Measurements from ENCODE around the gene CSF3R. TPM values are rescaled to one million over a fixed set of nuclear protein-coding genes. Genes with fewer than 3 reads are reported as not detected.

The CSF3R gene
- total RNA-seq, 1 experiment from 2014 or later, result 0.26 TPM

DNA sequence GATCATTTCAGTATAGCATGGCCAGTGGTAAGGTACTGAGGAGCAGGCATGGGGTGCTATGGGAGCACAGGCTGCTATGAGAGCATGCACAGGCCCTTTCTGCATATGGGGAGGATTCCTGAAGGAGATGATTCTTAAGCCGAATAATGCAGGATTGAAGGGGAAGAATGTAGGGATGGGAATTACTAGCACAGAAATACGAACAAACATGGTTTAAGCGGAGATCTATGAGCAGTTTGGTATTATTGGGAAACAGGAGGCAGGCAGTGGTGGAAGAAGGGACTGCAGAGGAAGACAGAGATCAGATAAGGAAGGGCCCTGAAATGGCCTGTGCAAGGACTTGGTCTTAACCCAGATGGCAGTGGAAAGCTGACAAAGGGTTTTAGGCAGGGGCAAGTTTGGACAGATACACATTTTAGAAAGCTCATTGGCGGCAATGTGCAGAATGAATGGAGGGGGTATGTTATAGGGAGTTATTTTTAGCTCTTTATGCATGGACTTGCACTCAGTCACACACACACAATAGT, 34.1 kb downstream of the CSF3R start:
- DNase-seq (ENCODE audit: low spot score) (no peak), ATAC-seq (no peak)
- H3K4me1 Mint-ChIP-seq, result peaks cover 18% of the 10 kb centered on the region
- no peak overlapping the region for H3K27ac Mint-ChIP-seq
- ChIA-PET POLR2A (no interaction called here), CTCF (interaction anchor here (0.7 kb wide), 2 partner anchors 37 to 68 kb away, joined by 3 read pairs; no protein-coding TSS in a partner anchor)
- H3K27me3 Mint-ChIP-seq (ENCODE audit: low read depth), result peaks cover 4% of the 10 kb centered on the region
- no peaks in the 10 kb centered on the region for H3K9me3 Mint-ChIP-seq
- no peak overlapping the region for H3K4me3 Mint-ChIP-seq
- TF ChIP-seq ESRRA (CRISPR knock-in tag; IDR thresholded peaks at IDR 0.05; ENCODE audit: borderline replicate concordance) (no peak), ZNF396 (CRISPR knock-in tag; IDR thresholded peaks at IDR 0.05; ENCODE audit: borderline replicate concordance) (no peak), SMAD4 (CRISPR knock-in tag; IDR thresholded peaks at IDR 0.05) (no peak), ZNF512 (CRISPR knock-in tag; IDR thresholded peaks at IDR 0.05; ENCODE audit: borderline replicate concordance) (no peak), FOXK1 (CRISPR knock-in tag; IDR thresholded peaks at IDR 0.05) (no peak), ETV6 (CRISPR knock-in tag; IDR thresholded peaks at IDR 0.05) (no peak), ZNF219 (CRISPR knock-in tag; IDR thresholded peaks at IDR 0.05; ENCODE audit: borderline replicate concordance) (no peak), GTF2I (CRISPR knock-in tag; conservative IDR thresholded peaks at IDR 0.05) (no peak), ZNF423 (CRISPR knock-in tag; IDR thresholded peaks at IDR 0.05) (no peak), NR2C2 (CRISPR knock-in tag; IDR thresholded peaks at IDR 0.05) (no peak), FOXP4 (CRISPR knock-in tag; IDR thresholded peaks at IDR 0.05) (no peak), ZNF121 (CRISPR knock-in tag; IDR thresholded peaks at IDR 0.05) (no peak), JAZF1 (CRISPR knock-in tag; IDR thresholded peaks at IDR 0.05) (no peak), RORB (CRISPR knock-in tag; IDR thresholded peaks at IDR 0.05) (no peak), SOX15 (CRISPR knock-in tag; IDR thresholded peaks at IDR 0.05) (no peak)
- TF ChIP-seq, protein P1, sequence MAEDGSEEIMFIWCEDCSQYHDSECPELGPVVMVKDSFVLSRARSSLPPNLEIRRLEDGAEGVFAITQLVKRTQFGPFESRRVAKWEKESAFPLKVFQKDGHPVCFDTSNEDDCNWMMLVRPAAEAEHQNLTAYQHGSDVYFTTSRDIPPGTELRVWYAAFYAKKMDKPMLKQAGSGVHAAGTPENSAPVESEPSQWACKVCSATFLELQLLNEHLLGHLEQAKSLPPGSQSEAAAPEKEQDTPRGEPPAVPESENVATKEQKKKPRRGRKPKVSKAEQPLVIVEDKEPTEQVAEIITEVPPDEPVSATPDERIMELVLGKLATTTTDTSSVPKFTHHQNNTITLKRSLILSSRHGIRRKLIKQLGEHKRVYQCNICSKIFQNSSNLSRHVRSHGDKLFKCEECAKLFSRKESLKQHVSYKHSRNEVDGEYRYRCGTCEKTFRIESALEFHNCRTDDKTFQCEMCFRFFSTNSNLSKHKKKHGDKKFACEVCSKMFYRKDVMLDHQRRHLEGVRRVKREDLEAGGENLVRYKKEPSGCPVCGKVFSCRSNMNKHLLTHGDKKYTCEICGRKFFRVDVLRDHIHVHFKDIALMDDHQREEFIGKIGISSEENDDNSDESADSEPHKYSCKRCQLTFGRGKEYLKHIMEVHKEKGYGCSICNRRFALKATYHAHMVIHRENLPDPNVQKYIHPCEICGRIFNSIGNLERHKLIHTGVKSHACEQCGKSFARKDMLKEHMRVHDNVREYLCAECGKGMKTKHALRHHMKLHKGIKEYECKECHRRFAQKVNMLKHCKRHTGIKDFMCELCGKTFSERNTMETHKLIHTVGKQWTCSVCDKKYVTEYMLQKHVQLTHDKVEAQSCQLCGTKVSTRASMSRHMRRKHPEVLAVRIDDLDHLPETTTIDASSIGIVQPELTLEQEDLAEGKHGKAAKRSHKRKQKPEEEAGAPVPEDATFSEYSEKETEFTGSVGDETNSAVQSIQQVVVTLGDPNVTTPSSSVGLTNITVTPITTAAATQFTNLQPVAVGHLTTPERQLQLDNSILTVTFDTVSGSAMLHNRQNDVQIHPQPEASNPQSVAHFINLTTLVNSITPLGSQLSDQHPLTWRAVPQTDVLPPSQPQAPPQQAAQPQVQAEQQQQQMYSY (CRISPR knock-in tag; IDR thresholded peaks at IDR 0.05), result no peak
- TF ChIP-seq, protein P2, sequence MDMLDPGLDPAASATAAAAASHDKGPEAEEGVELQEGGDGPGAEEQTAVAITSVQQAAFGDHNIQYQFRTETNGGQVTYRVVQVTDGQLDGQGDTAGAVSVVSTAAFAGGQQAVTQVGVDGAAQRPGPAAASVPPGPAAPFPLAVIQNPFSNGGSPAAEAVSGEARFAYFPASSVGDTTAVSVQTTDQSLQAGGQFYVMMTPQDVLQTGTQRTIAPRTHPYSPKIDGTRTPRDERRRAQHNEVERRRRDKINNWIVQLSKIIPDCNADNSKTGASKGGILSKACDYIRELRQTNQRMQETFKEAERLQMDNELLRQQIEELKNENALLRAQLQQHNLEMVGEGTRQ (CRISPR knock-in tag; IDR thresholded peaks at IDR 0.05), result no peak
- TF ChIP-seq, protein P3, sequence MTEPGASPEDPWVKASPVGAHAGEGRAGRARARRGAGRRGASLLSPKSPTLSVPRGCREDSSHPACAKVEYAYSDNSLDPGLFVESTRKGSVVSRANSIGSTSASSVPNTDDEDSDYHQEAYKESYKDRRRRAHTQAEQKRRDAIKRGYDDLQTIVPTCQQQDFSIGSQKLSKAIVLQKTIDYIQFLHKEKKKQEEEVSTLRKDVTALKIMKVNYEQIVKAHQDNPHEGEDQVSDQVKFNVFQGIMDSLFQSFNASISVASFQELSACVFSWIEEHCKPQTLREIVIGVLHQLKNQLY (CRISPR knock-in tag; IDR thresholded peaks at IDR 0.05), result no peak
- TF ChIP-seq, protein P4, sequence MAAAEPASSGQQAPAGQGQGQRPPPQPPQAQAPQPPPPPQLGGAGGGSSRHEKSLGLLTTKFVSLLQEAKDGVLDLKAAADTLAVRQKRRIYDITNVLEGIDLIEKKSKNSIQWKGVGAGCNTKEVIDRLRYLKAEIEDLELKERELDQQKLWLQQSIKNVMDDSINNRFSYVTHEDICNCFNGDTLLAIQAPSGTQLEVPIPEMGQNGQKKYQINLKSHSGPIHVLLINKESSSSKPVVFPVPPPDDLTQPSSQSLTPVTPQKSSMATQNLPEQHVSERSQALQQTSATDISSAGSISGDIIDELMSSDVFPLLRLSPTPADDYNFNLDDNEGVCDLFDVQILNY (CRISPR knock-in tag; IDR thresholded peaks at IDR 0.05), result no peak
- TF ChIP-seq, protein P5, sequence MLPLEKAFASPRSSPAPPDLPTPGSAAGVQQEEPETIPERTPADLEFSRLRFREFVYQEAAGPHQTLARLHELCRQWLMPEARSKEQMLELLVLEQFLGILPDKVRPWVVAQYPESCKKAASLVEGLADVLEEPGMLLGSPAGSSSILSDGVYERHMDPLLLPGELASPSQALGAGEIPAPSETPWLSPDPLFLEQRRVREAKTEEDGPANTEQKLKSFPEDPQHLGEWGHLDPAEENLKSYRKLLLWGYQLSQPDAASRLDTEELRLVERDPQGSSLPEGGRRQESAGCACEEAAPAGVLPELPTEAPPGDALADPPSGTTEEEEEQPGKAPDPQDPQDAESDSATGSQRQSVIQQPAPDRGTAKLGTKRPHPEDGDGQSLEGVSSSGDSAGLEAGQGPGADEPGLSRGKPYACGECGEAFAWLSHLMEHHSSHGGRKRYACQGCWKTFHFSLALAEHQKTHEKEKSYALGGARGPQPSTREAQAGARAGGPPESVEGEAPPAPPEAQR (CRISPR knock-in tag; IDR thresholded peaks at IDR 0.05), result no peak
- no peaks in the 10 kb centered on the region for H3K36me3 Mint-ChIP-seq
